HG03064 (cell line): ENCODE measurements around the gene SNED1.

ENCODE experiments used
- ATAC-seq: cut with Tn5 transposase; IDR thresholded peaks from one replicate; pipeline ENCODE4 v1.9.1; 2021; ENCODE audit warnings: low read depth; ENCODE audit not compliant: unreplicated experiment

Gene SNED1

DNA sequence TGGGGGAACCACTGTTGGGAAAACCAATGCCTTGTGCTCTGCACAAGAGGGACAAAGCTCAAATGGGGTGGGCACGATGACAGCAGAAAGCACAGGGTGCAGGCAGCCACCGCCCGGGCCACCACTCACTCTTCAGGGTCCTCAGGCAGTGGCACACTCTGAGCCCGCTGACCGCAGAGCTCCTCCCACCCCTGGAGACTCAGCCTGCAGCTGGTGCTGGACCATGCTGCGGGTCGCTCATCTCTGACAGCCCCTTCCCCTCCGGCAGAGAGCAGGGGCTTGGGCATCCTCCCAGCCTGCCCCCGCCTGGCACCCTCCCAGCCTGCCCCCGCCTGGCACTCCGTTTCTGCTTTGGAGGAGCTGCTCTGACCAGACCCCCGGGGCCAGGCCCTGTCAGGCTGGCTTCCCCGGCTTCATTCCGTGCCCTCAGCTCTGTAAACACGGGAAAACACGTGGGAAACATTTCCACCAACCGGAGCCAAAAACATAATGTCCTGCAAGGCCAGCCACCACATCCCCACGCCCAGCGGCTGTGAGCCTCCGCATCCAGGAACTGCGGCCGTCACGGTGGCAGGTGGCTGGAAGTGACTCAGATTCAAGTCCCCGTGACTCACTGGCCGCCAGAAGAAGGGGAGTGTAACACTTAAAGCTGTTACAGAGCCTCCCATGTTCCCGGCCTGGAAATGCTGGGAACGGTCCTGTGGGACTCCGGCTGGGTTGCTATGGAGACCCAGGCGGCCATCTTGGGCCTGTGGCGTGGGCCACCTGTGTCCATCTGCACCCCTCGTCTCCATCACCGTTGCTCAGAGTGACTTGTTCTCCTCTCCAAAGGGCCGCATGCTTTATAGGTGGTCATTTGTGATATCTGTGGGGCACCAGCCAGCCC is 6.8 kb upstream of the SNED1 start:
- ATAC-seq: no peak

DNA sequence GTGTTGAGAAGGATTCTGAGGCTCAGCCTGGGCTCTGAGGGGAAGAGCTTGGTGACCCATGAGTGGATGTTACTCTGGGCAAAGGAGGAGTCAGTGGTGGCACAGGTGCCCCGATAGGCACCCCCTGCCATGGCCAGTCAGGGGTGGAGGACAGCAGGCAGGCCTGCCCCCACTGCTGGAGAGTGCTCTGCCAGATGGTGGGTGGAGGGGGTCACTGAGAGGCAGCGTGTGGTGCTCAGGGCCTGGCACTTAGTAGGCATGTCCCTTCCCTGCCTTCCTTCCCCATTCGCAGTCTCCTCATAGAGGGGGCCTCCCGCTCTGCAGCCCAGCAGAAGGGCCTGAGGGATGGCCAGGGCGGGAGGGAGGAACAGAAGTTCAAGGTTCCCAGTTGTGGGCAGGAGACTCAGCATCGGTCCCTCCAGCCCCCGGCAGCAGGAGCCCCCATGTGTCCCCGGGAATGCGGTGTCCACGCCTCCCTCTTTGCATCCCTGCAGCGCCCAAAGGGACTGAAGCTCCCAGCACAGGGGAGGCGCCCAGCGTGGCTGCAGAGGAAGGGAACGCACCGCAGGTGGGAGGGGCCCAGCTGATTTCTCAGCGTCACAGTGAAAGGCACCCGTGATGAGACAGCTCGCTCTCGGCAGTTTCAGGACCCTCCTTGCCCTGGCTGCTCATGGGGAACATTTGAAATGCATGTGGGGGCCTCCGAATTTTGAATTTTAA is 5.7 kb upstream of the SNED1 start:
- no peak for ATAC-seq

DNA sequence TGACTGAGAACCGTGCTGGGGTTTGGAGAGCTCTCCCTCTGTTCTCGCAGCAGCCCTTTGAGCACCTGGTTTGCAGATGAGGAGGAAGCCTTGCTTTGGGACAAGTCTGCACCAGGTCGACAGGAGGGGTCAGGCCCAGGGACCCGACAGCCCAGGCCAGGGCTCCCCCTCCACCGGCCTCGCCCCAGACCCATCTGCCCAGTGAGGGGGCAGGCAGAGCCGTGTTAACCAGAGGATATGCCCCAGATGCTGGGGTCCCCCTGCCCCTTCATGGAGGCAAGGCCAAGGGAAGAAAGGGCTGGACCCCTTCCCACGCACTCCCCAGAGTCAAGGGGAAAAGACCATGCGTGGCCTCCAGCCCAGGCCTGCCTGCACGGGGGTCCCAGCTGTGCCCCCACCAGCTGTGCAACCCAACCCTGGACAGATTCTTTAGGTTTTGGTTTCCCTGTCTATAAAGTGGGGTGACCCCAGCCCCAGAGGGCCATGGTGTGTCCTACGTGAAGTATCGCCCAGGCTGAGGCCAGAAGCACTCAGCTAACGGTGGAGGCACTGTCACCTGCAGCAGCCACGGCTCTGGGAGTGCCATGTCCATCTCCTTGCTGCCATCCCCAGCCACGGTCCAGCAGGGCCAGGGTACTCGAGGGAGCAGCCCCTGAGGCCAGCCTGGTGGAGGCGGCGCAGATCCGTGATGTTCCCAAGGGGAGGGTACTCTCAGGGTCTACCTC is 4.8 kb upstream of the SNED1 start:
- no peak for ATAC-seq

DNA sequence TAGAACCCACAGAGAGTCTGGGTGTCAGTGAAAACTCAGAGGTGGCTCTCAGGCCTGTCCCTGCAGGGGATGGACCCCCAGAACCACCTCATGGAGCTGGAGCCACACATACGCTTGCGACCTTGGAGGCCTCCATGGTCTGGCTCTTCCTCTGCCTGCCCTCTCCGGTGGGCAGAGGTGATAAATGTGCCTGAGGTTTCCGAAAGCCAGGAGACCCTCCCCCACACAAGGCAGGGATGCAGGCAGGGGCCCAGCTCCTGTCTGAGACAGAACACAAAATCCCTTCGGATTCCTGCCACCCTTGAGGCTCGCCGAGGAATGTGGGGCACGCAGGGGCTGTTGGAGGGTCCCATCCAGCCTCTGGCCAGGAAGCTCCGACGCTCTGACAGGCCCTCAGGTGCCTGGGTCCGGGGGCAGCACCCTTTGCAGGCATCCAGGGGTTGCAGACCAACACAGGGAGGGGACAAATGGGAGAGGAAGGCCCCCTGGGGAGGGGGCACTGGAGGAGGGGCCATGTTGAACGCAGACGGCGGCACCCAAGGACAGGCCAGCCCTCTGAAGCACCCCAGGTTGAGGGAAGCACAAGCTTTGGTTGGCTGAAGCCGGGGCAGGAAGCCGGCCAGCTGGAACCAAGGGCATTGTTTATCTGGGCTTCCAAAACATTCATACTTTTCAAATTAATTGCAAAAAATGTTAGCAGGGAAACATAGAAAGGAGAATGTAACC is 4.1 kb upstream of the SNED1 start:
- no peak for ATAC-seq

DNA sequence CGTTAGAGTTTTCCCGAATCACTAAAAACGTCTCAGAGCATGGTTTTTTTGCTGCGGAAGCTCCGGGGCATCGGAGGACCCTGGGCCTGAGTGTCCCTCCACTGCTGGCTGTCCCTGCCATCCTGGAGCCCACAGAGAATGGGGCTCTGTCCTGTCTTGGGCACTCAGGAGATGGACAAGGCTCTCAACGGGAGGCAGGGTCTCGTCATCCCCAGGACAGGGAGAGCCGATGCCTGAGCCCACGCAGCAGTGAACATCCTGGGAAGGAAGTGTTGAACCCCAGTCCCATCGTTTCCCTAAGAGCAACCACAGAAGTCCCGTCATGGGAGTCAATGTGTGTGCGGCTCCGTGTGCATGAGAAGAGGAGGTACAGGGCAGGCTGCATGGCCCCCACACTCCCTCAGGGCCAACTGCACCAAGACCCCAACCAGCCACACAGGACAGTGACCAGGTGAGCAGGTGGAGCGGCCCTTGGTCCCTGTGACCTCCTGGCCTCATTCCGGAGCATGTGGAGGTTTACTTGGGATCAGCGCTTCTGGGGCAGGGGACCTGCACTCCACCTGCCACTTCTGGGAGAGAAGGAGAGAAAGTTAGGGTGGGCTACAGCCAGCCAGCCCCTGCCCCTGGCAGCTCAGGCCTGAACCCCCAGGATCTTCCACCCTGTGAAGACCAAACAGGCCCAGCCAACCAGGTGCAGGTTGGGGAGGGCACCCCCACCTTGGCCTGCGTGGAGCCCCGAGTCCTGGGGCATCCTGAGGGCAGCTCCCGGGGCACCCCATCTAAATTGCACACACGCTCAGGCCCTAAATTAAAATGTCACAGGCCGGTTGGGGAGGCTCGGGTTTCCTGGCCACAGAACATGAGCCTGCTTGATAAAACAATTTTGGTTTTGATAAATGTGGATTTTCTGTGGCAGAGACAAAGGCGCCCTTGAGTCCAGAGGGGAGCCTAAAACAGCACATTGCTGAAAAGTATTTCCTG is 3.1 kb upstream of the SNED1 start:
- no peak for ATAC-seq

DNA sequence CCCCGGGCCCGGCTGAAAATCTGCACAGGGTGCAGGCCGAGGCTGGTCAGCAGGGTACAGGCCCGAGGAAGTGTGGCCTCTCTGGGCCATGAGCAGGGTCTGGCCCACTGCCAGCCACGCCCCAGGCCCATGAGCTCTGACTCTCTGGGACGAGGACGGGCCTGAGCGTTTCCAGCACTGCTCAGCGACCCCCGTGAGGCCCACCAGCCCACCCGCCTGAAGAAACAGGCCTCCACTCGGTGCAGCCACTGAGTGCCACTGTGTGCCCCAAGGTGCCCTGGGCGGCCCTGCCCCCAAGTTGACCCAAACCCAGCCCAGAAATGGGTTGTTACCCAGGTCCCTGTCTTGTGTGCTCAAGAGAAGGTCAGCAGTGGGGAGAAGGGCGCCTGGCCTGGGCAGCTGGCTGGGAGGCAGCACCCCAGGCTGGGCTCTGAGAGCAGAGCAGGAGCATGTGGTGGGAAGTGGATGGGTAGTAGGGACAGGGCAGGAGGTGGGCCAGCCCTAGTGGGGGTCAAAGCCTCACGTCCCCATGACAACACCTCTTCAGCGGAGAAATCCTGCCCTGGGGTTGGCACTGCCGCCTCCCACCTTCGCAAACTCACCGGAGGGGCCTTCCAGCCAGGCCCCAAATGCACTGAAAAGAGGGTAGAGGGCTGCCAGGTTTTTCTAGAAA is 2.1 kb upstream of the SNED1 start:
- no peak for ATAC-seq

DNA sequence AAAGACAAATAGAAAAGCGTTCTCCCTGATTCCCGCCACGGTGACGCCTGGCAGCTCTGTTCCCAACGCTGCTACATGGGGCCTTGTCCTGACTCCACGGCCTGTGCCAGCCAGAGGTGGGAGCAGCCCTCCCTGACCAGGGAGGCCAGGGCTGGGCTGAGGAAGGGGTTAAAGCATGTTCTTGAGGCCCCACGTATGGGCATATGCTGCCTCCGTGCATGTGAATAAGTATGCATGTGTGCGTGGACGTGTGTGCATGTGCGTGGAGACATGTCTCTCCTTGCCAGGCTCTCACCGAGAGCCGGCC is 1.6 kb upstream of the SNED1 start:
- no peak for ATAC-seq

DNA sequence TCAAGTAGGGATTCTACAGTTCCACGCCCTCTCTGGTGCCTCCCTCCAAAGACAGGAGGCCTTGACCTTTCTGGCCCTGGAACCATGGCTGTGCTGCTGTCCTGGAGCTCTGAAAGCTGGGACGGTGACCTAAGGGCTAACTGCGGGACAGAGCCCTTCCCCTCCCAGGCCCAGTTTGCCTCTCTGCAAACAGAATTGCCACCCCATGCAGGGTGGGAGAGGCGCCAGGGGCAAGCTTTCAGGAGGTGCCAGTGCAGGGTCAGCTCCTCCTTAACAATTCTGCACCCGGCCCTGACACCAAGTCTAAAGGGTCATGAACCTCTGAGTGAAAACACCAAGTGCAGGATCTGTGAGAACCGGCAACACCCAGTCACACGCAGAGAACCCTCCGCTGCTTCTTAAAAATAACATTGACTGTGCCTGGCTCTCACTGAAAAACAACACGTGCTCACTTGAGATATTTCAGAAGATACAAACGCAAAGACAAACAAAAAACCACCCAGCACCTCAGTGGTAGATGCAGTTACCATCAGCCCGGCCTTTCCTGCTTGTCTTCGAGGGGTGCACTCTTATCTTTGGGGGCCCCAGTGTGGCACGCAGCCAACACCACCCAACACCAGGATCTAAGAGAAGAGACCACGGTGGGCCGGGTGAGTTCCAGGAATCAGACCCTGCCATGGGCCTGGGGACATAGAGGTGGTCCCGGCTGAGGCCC is 1.1 kb upstream of the SNED1 start:
- ATAC-seq: no peak

DNA sequence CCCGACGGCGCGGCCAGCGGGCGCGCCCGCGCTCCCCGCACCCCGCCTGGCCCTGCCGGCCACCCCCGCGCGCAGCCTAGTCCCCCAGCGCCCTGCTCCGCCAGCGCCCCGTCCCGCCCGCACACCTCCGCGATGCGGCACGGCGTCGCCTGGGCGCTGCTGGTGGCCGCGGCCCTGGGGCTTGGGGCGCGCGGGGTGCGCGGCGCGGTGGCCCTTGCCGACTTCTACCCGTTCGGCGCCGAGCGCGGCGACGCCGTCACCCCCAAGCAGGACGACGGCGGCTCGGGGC is 232 bp downstream of the SNED1 start:
- no peak for ATAC-seq

DNA sequence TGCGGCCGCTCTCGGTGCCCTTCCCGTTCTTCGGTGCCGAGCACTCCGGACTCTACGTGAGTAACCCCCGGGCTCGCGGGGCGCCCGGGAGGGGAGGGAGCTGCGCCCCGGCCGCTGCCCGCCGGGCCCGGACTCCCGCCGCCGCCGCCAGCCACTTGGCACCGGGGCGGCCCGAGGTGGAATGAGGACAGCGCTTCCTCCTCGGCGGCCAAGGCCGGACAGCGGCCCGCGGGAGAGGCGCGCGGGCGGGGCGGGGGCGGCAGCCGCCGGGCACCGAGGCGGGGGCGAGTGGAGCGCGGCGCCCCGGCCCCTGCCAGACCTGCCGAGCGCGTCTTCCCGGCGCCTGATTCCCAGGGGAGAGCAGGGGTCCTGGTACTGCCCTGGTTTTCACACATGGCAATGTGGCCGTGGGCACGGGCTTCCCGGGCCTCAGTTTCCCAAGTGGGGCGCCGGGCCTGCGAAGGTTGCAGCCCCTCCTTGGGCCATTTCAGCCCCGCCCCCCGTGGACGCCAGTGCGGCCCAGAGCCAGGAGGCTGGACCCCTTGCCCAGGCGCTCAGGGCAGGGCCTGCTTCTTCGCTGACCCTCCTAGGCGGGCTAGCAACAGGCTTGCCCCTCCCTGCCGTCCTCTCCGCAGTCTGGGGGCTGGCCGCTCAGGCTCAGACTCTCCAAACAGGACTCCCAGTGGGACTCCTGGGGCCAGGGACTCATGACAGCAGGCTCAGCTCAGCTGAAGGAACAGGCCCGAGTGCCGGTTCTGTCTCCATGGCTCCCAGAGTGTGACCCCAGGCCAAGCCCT is 775 bp downstream of the SNED1 start:
- ATAC-seq: no peak

DNA sequence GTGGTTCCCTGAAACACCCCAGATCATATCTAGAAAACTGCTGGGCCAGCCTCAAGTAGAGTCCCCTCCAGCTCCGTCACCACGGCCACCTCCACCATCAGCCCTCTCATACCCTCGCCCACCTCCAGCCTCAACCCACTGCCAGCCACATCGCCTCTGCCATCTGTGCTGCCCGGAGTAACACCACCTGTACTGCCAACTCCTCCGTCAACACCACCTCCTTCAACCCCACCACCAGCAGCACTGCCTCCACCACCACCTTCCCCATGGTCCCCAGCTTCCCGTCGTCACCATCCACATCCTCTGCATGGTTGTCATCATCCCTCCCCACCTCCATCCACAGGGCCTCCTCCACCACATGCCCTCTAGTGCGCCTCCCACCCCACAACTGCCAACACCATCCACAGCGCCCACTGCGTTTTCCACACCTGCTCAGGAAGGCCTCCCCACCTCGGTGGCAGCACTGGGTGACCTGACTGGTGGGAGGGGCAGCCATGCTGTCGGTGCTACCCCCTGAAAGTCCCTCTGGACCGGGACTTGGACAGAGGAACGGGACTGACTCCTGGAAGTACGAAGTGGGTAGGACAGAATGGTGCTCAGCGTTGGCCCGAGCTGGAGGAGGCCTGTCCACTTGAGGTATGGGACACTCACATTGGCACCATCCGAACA is 1.6 kb downstream of the SNED1 start:
- ATAC-seq: no peak

DNA sequence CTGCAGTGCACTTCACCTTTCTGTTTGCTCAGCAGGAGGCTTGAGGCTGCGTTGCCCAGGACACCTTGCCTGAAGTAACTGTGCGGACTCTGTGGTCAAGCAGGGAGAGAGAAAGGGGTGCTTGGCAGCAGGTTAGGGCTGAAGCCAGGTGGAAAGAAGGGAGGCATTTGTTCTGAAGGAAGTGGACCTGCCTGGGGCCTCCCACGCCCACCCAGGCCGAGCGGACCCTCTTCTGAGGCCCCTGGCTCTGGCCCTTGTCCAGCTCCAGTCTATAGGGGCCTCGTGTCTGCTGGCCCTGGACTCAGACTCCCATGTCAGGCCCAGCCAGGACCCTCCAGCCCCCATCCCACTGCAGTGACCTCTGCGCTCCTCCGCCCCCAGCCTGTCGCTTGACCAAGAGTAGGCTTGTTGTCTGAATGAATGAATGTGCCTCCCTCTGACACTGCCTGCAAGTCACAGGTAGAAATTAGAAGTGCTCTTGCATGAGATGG is 2.5 kb downstream of the SNED1 start:
- ATAC-seq: no peak

DNA sequence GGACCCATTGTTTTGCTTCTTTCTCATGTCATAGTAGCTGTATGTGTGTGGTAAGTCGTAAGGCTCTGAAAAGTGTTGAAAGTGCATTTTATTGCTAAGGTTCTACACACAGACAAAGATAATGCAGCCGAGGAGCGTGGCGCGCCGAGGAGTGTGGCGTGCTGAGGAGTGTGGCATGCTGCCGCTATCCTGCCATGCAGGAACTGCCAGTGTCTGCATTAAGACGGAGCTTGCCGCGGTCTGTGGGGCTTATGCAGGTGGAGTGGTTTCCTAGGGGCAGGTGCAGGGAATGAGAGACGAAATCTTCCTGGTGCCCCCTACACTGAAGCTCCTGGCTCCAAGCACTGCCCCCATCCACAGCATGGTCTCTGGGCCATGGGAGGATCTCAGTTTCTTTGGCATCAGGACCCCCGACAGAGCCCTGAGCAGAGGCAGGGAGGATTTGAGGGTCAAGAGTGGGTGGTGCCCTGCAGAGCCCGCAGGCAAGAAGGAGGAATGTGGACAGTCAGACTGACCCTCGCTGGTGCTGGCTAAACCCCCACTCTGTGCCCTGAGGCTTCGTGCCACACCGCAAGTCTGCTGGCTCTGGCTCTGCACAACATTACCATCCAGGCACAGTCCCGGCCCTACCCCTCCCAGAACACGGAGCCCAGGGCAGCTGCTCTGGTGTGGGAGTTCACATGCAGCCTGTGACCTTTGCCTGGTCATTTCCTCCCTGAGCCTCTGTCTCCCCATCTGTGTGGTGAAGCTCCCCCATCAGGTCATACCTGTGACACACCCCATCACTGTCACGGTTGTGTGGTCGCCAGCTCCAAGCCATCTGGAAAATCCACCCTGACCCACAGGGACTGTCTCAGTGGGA is 3.2 kb downstream of the SNED1 start:
- ATAC-seq: no peak

DNA sequence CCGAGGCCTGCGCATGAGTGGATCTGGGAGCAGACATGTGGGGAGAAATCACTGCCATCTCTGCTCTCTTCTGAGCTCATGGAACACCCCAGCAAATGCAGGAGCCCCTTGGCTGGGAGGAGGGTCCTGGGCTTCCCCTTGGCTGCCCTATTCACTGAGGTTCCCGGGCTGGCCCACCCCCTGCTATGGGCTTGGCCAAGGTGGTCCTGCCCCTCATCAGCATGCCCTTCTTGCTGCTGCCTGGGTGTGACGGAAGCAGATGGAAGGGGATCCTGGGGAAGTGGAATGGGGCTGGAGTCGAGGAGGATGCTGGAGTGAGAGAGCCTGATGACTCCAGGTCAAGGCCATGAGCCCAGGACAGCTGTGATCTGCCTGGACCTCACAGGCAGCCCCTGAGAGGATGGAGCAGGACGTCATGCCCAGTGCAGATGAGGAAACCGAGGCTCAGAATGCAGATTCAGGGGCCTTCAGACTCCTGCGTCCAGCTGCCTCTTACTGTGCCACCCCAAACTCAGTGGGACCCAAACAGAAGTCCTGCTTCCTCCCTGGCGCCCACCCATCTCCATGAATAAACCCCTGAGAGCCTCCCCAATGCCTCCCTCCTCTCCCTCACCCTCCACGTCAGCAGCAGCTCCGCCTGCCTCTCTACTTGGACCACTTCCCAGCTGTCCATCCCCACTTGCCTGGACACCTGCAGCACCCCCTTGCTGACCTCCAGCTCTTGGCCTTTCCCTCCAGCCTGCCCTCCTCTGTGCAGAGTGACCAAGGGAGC is 4.0 kb downstream of the SNED1 start:
- ATAC-seq: no peak

DNA sequence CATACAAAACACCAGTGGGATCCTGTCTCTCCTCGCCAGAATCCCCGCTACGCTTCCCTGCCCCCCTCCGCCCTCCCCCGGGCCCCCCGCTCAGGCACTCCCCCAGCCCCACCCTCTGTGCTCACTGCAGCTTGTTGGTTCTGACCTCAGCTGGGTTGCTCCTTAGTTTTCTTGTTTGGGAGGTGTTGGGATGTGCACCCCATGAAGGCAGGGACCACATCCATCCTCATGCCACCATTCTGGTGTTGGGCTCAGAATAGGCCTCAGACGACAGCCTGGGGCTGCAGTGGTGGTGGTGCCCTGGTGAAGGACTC is 4.6 kb downstream of the SNED1 start:
- no peak for ATAC-seq

DNA sequence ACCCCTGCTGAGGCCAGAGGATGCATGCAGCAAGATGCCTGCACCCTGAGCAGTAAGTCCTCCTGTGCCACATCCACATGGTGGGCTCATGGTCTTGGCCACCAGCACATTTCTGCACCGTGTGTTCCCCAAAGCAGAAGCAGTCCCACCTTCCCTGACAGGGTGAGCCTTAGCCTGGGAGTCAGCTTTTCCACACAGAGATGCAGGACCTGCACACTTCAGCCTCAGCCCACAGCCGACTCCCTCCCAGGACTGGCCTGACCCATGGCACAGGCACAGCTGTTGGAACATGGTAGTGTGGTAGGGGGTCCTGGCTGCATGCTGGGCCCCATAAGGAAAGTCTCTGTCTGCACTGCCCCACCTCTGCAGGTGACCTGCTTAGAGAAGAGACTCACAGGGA is 5.0 kb downstream of the SNED1 start:
- no peak for ATAC-seq
